HuH-7 (cell line): ENCODE measurements around the gene CRIP2.

Experiments used
- DNase-seq: peaks from one replicate; pipeline ENCODE4 v3.0.0; 2011; ENCODE audit warnings: low spot score

The CRIP2 gene

GRCh38 chr14:105464501-105464900 is 10.1 kb upstream of the CRIP2 start:
- no peak for DNase-seq

GRCh38 chr14:105465209-105466031 is 9.2 kb upstream of the CRIP2 start:
- DNase-seq = no peak

- DNase-seq = no peak
These were observed 7.9 kb upstream of the CRIP2 start for GRCh38 chr14:105466531-105467248.

- no peak for DNase-seq
These were observed 7.2 kb upstream of the CRIP2 start for GRCh38 chr14:105467249-105467941.

GRCh38 chr14:105467942-105468471 is 6.6 kb upstream of the CRIP2 start:
- DNase-seq = no peak

GRCh38 chr14:105468621-105469241 is 5.9 kb upstream of the CRIP2 start:
- no peak for DNase-seq

GRCh38 chr14:105469456-105470349 is 4.9 kb upstream of the CRIP2 start:
- no peak for DNase-seq

- DNase-seq = no peak
These were observed 4.0 kb upstream of the CRIP2 start for GRCh38 chr14:105470350-105471296.

GRCh38 chr14:105471297-105471821 is 3.3 kb upstream of the CRIP2 start:
- no peak for DNase-seq

- no peak for DNase-seq
These were observed 2.7 kb upstream of the CRIP2 start for GRCh38 chr14:105471823-105472485.

- DNase-seq = no peak
These were observed 2.1 kb upstream of the CRIP2 start for GRCh38 chr14:105472486-105472991.

- no peak for DNase-seq
These were observed 1.5 kb upstream of the CRIP2 start for GRCh38 chr14:105473033-105473676.

- DNase-seq = peak; percentile 77
These were observed 741 bp upstream of the CRIP2 start for GRCh38 chr14:105473677-105474482.

GRCh38 chr14:105475269-105476096 is 862 bp downstream of the CRIP2 start:
- no peak for DNase-seq

GRCh38 chr14:105476097-105476830 is 1.6 kb downstream of the CRIP2 start:
- DNase-seq = no peak
